ENCODE data around the gene TEDC1. TPM values are rescaled to one million over a fixed set of nuclear protein-coding genes. Genes with fewer than 3 reads are reported as not detected.

TEDC1 gene
- polyA plus RNA-seq, 1 of the 3 experiments (the other 2 are of a cell fraction): 13.4 TPM

DNA sequence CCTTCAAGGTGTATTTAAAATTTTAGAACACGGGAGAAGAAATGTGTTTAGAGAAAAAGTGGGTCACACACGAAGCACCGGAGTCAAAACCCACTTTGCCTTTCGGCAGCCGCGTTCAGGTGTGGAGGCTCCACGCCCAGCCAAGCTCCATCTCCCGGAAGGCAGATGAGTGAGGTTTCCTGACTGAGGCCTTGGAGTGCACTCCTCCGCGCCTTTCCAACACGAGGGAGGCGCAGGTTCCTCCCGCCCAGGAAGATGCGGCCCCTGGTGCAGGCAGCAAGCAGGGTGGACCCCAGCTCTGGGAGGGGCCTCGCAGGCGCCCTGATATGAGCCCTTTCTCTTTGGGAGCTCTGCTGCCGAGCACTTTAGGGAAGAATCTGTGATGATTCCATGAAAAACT is 48.9 kb upstream of the TEDC1 start:
- Histone ChIP-seq H3K4me2 (no peak overlapping the region), H3K9me3 (no peaks in the 10 kb centered on the region), H4K20me1 (ENCODE audit: insufficient read depth) (peaks cover 43% of the 10 kb centered on the region), H3K79me2 (ENCODE audit: insufficient read depth) (peaks cover 61% of the 10 kb centered on the region), H3K9me2 (no peaks in the 10 kb centered on the region), H3K36me3 (replicated peaks in 1 of 2; ENCODE audit: control insufficient read depth in 1 of 2, insufficient read depth in 2 of 2, low read length in 1 of 2) (peaks cover 3 to 41% of the 10 kb centered on the region in 2 experiments), H3K9ac (no peak overlapping the region), H3F3A (replicated peaks; ENCODE audit: insufficient read depth) (no peaks in the 10 kb centered on the region), H3K4me3 (ENCODE audit: low read depth in 2 of 2, low read length in 1 of 2) (no peak overlapping the region), H3K27ac (ENCODE audit: low read depth in 2 of 2, low read length in 1 of 2) (no peak overlapping the region), H3K4me1 (ENCODE audit: control insufficient read depth in 1 of 2, insufficient read depth in 2 of 2, low read depth in 1 of 2, low read length in 1 of 2) (peaks cover 0 to 8% of the 10 kb centered on the region in 2 experiments; a peak in 1 of 4 replicates), H2AFZ (ENCODE audit: low read depth) (no peak overlapping the region), H3K27me3 (ENCODE audit: insufficient read depth) (no peaks in the 10 kb centered on the region)
- ChIA-PET POLR2A (interaction anchor here (1.1 kb wide), 1 partner anchor 30 kb away, joined by 3 read pairs; no protein-coding TSS in a partner anchor), CTCF (interaction anchor here (1.2 to 1.9 kb wide), 3 partner anchors 9 to 95 kb away, joined by 3 to 4 read pairs (median 4); no protein-coding TSS in a partner anchor)
- DNase-seq: no peak
- 70% methylated on average over 9 of the region's 17 CpGs for whole genome bisulfite sequencing (ENCODE audit: low lambda C conversion rate)
- TF ChIP-seq NRF1 (IDR thresholded peaks at IDR 0.05; ENCODE audit: low read depth, low read length) (no peak), MXI1 (IDR thresholded peaks at IDR 0.05; ENCODE audit: low read depth, low read length) (no peak), POLR2AphosphoS5 (IDR thresholded peaks at IDR 0.05; ENCODE audit: low read depth, low read length) (no peak), EP300 (IDR thresholded peaks at IDR 0.05; ENCODE audit: borderline replicate concordance in 1 of 2, low read depth in 1 of 2, low read length in 1 of 2) (no peak), USF2 (IDR thresholded peaks at IDR 0.05; ENCODE audit: borderline replicate concordance, low read depth, low read length) (no peak), JUND (IDR thresholded peaks at IDR 0.05) (no peak), RXRA (IDR thresholded peaks at IDR 0.05; ENCODE audit: borderline replicate concordance, low read depth) (no peak), TCF12 (IDR thresholded peaks at IDR 0.05) (no peak), SMC3 (IDR thresholded peaks at IDR 0.05; ENCODE audit: low read depth, low read length) (no peak), TEAD4 (IDR thresholded peaks at IDR 0.05; ENCODE audit: borderline replicate concordance, insufficient read depth) (no peak), PBX3 (IDR thresholded peaks at IDR 0.05) (no peak), MEF2A (IDR thresholded peaks at IDR 0.05; ENCODE audit: borderline replicate concordance, low read depth) (no peak), REST (IDR thresholded peaks at IDR 0.05; ENCODE audit: low read depth, low read length) (no peak), SIN3A (IDR thresholded peaks at IDR 0.05; ENCODE audit: borderline replicate concordance, low read depth, low read length) (no peak), FOXJ3 (CRISPR knock-in tag; IDR thresholded peaks at IDR 0.05) (no peak), TAF1 (IDR thresholded peaks at IDR 0.05; ENCODE audit: borderline replicate concordance, low read depth, low read length) (no peak)
- TF ChIP-seq, protein P1, sequence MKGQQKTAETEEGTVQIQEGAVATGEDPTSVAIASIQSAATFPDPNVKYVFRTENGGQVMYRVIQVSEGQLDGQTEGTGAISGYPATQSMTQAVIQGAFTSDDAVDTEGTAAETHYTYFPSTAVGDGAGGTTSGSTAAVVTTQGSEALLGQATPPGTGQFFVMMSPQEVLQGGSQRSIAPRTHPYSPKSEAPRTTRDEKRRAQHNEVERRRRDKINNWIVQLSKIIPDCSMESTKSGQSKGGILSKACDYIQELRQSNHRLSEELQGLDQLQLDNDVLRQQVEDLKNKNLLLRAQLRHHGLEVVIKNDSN (IDR thresholded peaks at IDR 0.05; ENCODE audit: borderline replicate concordance, low read depth): no peak
- TF ChIP-seq, protein P2, sequence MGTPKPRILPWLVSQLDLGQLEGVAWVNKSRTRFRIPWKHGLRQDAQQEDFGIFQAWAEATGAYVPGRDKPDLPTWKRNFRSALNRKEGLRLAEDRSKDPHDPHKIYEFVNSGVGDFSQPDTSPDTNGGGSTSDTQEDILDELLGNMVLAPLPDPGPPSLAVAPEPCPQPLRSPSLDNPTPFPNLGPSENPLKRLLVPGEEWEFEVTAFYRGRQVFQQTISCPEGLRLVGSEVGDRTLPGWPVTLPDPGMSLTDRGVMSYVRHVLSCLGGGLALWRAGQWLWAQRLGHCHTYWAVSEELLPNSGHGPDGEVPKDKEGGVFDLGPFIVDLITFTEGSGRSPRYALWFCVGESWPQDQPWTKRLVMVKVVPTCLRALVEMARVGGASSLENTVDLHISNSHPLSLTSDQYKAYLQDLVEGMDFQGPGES (IDR thresholded peaks at IDR 0.05; ENCODE audit: low read depth, low read length): no peak

All from SK-N-SH (cell line).